Body of pancreas (tissue), 4 donors: Measurements from ENCODE around the gene FAM83G. TPM values are rescaled to one million over a fixed set of nuclear protein-coding genes. Genes with fewer than 3 reads are reported as not detected.

ENCODE experiments used
- ATAC-seq: fragments of 150-250 bp; one replicate; pipeline ENCODE4 v1.9.1; 2016
- DNase-seq, 4 donors: peaks; one replicate each; pipeline ENCODE4 v3.0.0-alpha.2; 2019
- H3K27ac ChIP-seq, 4 donors: fragments of 200-600 bp; sonication (generic); 1 replicate in 3 of 4; 2 replicates in 1 of 4; pipeline versions ENCODE4 v1.5.1 to v1.6.1; 2016 to 2019; ENCODE audit warnings: mild to moderate bottlenecking in 1 of 4, mixed read lengths in 1 of 4, moderate library complexity in 1 of 4
- H3K27me3 ChIP-seq, 2 donors: fragments of 200-600 bp; sonication (generic); one replicate each; pipeline ENCODE4 v1.6.0; 2016; ENCODE audit warnings: mild to moderate bottlenecking in 1 of 2
- H3K36me3 ChIP-seq, 2 donors: fragments of 200-600 bp; sonication (generic); replicated peaks in 1 of 2; 2 replicates each; pipeline ENCODE4 v1.5.1; 2016; ENCODE audit warnings: low read depth in 2 of 2; ENCODE audit not compliant: insufficient read depth in 1 of 2
- H3K4me1 ChIP-seq: fragments of 200-600 bp; sonication (generic); one replicate; pipeline ENCODE4 v1.6.0; 2016
- H3K4me3 ChIP-seq, 2 donors: fragments of 200-600 bp; sonication (generic); 1 replicate in 1 of 2; 2 replicates in 1 of 2; pipeline ENCODE4 v1.5.1; 2016 to 2019
- H3K9me3 ChIP-seq, 3 donors: fragments of 200-600 bp; sonication (generic); 1 replicate in 2 of 3; 2 replicates in 1 of 3; pipeline ENCODE4 v1.5.1; 2016
- CTCF ChIP-seq, 7 experiments: fragments of 450-650 bp in 4 of 7; fragments of 200-600 bp in 3 of 7; sonication (generic) in 3 of 7; IDR thresholded peaks; one replicate each; pipeline ENCODE4 v1.5.1; 2016 to 2019; ENCODE audit warnings: antibody characterized with exemption in 7 of 7
- POLR2A ChIP-seq, 3 donors: fragments of 450-650 bp; IDR thresholded peaks; one replicate each; pipeline ENCODE4 v1.6.1; 2016; ENCODE audit warnings: antibody characterized with exemption in 3 of 3, mild to moderate bottlenecking in 2 of 3
- WGBS, 2 donors: methylation state at CpG; one replicate each; pipeline ENCODE4 v1.1.5; 2017; 5-methylcytosine and 5-hydroxymethylcytosine counted together
- intact Hi-C: fragments of 100-400 bp; cut with DNase I; formaldehyde crosslinking; loops from one replicate; pipeline ENCODE4 v1.15.1; 2023
- total RNA-seq, 2 donors: library from RNA; depleted of rRNA; stranded (reverse); fragments of >200 nt; gene quantifications; one replicate each; pipeline ENCODE4 v1.1.0, GENCODE V29; 2016

FAM83G gene
- total RNA-seq, 2 donors from 2014 or later: 11.4 to 16.5 TPM

DNA sequence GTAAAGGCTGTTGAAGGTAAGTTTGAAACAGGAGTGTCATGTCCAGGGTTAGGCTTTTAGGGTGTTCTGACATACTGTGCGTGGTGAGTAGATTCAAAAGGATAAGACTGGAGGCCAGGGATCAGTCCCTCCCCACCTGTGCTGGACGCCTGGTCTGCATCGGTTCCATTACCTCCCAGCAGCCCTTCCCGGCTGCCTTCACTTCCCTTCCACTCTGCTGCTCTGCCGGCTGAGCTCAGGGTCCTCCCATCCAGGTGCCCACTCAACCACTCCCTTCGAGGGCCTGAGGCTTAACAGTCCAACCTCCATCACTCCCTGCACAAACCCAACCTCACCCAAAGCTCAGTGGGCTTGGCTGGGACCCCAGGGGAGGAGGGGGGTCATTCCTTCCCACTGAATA, 56.7 kb downstream of the FAM83G start:
- DNase-seq (no peak), ATAC-seq (no peak)
- no peaks in the 10 kb centered on the region for H3K36me3 ChIP-seq
- H3K27me3 ChIP-seq: no peaks in the 10 kb centered on the region
- H3K4me3 ChIP-seq: no peak overlapping the region
- H3K27ac ChIP-seq: no peak overlapping the region
- TF ChIP-seq CTCF (IDR thresholded peaks at IDR 0.05): no peak
- TF ChIP-seq POLR2A (IDR thresholded peaks at IDR 0.05): no peak
- peaks cover 15% of the 10 kb centered on the region for H3K4me1 ChIP-seq
- 66 to 73% methylated on average over 5 to 6 of the region's 6 CpGs for WGBS, 2 donors
- H3K9me3 ChIP-seq: no peaks in the 10 kb centered on the region
- intact Hi-C loops: no loop called here

DNA sequence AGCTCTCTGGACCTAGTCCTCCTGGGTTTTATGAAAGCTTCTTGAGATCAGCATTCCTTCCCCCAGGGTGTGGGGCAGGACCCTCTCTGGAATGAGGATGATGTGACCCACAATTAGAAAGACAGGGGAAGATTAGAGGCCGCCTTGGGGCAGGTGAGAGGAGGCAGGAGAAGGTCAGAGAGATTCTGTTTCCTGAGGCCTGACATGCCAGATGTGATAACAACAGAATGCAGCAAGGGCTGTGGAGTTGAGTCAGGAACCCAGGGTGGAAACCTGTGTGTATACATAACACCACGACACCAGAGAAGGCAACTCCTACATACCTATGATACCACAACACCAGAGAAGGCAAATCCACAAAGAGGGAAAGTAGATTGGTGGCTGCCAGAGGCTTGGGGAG, 58.0 kb downstream of the FAM83G start:
- no peak for ATAC-seq
- Histone ChIP-seq H3K4me3 (no peak overlapping the region), H3K9me3 (no peaks in the 10 kb centered on the region), H3K4me1 (peaks cover 13% of the 10 kb centered on the region), H3K27me3 (no peaks in the 10 kb centered on the region), H3K27ac (no peak overlapping the region), H3K36me3 (no peaks in the 10 kb centered on the region)
- intact Hi-C loops: no loop called here
- WGBS, 2 donors: 36 to 73% methylated on average over 2 of the region's 2 CpGs
- no peak for TF ChIP-seq CTCF (IDR thresholded peaks at IDR 0.05)
- no peak for TF ChIP-seq POLR2A (IDR thresholded peaks at IDR 0.05)
- no peak for DNase-seq

GRCh38 chr17:18944646-18945045, 59.9 kb downstream of the FAM83G start:
- intact Hi-C loops: no loop called here
- 65 to 74% methylated on average over 5 of the region's 5 CpGs for whole genome bisulfite sequencing, 2 donors
- Histone ChIP-seq H3K4me3 (no peak overlapping the region), H3K27ac (no peak overlapping the region), H3K27me3 (no peaks in the 10 kb centered on the region), H3K4me1 (no peaks in the 10 kb centered on the region), H3K9me3 (no peaks in the 10 kb centered on the region), H3K36me3 (no peaks in the 10 kb centered on the region)
- DNase-seq (no peak), ATAC-seq (no peak)
- no peak for TF ChIP-seq POLR2A (IDR thresholded peaks at IDR 0.05)
- no peak for TF ChIP-seq CTCF (IDR thresholded peaks at IDR 0.05)

DNA sequence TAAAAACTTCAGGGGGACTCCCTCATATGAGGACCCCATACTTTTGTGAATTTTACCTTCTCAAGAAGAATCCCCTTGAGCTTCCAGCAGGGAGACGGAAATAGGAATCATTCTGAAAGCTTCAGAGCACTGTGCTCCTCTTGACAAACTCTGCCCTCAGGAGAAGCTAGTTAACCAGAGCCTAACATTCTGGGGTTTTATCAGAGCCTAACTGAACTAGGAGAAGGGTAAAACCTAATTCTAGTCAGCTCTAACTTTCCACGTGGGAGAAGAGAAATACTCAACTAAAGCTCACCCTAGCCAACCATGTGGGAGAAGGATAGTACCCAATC, 65.9 kb downstream of the FAM83G start:
- no peaks in the 10 kb centered on the region for H3K9me3 ChIP-seq
- H3K27ac ChIP-seq: no peak overlapping the region
- DNase-seq (no peak), ATAC-seq (no peak)
- no peaks in the 10 kb centered on the region for H3K4me1 ChIP-seq
- H3K36me3 ChIP-seq: no peaks in the 10 kb centered on the region
- intact Hi-C loops: no loop called here
- no peak overlapping the region for H3K4me3 ChIP-seq
- 63% methylated on average over 2 of the region's 2 CpGs for WGBS, 2 donors
- no peaks in the 10 kb centered on the region for H3K27me3 ChIP-seq
- TF ChIP-seq POLR2A (IDR thresholded peaks at IDR 0.05) (no peak), CTCF (IDR thresholded peaks at IDR 0.05) (no peak)

GRCh38 chr17:18937981-18938691, 66.4 kb downstream of the FAM83G start:
- no peak for ATAC-seq
- no peaks in the 10 kb centered on the region for H3K27me3 ChIP-seq
- H3K9me3 ChIP-seq: no peaks in the 10 kb centered on the region
- H3K27ac ChIP-seq: no peak overlapping the region
- intact Hi-C loops: no loop called here
- no peak for DNase-seq
- H3K4me3 ChIP-seq: no peak overlapping the region
- H3K4me1 ChIP-seq: no peaks in the 10 kb centered on the region
- 69 to 78% methylated on average over 8 of the region's 8 CpGs for WGBS, 2 donors
- H3K36me3 ChIP-seq: no peaks in the 10 kb centered on the region
- TF ChIP-seq CTCF (IDR thresholded peaks at IDR 0.05) (no peak), POLR2A (IDR thresholded peaks at IDR 0.05) (no peak)
